WERI-Rb-1 (cell line): ENCODE data around the gene PRG3.

ENCODE experiments used
- DNase-seq: peaks from one replicate; pipeline ENCODE4 v3.0.0-alpha.2; 2020
- H3K27ac ChIP-seq: fragments of 250-450 bp; sonication (Bioruptor Pico); 2 replicates; pipeline ENCODE4 v1.5.1; 2020; ENCODE audit warnings: mild to moderate bottlenecking, moderate library complexity
- H3K27me3 ChIP-seq: fragments of 250-450 bp; sonication (Bioruptor Pico); 2 replicates; pipeline ENCODE4 v1.5.1; 2021; ENCODE audit warnings: mild to moderate bottlenecking, low read depth, moderate library complexity; ENCODE audit not compliant: insufficient read depth, severe bottlenecking
- H3K36me3 ChIP-seq: fragments of 250-450 bp; sonication (Bioruptor Pico); 2 replicates; pipeline ENCODE4 v1.5.1; 2020; ENCODE audit warnings: mild to moderate bottlenecking, moderate library complexity
- H3K4me3 ChIP-seq: 2 replicates; pipeline ENCODE4 v1.5.1; 2011; ENCODE audit warnings: low read depth, mild to moderate bottlenecking, control low read depth, low read length
- H3K9me3 ChIP-seq: fragments of 250-450 bp; sonication (Bioruptor Pico); 2 replicates; pipeline ENCODE4 v1.5.1; 2021; ENCODE audit warnings: mild to moderate bottlenecking, moderate library complexity; ENCODE audit not compliant: severe bottlenecking
- CTCF ChIP-seq: IDR thresholded peaks from 2 replicates; pipeline ENCODE4 v1.5.1; 2011; ENCODE audit warnings: low read depth, mild to moderate bottlenecking, control low read depth, inconsistent platforms, low read length

The PRG3 gene

DNA sequence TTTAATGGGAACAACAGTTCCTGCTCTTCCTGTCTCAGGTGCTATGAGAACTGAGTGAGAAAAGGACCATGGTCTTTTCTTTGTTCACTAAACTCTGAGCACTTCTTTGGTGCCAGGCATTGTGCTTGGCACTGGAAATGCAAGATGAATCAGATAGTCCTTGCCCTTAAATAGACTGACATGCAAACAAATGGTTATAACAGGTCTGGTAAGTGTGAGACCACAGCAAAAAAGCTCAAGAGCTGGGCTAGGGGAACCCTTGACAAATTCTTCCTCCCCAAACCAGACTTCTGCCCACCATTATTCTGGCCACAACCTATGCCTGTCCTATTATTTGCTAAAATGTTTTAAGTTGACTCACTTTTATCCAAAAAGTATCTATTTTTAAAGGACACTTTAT lies 40.9 kb upstream of the PRG3 start:
- Histone ChIP-seq H3K27ac (no peak overlapping the region), H3K4me3 (no peak overlapping the region), H3K27me3 (peaks cover 3% of the 10 kb centered on the region), H3K9me3 (no peaks in the 10 kb centered on the region), H3K36me3 (no peaks in the 10 kb centered on the region)
- no peak for DNase-seq
- TF ChIP-seq CTCF, result no peak

DNA sequence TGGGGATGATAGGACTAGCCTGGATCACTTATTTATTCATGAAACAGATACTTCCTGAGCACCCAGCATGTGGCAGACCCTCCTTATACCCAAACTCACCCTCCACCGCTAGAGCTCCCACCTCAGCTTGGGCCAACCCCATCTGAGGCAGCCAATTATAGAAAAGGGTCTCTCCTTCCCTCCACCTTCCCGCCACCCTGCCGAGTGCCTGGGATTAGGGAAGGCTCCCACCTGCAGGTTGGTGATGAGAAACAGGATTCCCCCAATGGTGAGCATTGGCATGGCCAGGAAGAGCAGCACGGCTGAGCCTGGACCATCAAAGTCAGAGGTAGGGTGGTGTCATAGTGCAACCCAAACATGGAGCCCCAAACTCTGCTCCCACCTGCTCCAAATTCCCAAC lies 40.1 kb upstream of the PRG3 start:
- Histone ChIP-seq H3K27me3 (peaks cover 8% of the 10 kb centered on the region), H3K27ac (no peak overlapping the region), H3K4me3 (no peak overlapping the region), H3K36me3 (no peaks in the 10 kb centered on the region), H3K9me3 (no peaks in the 10 kb centered on the region)
- no peak for DNase-seq
- no peak for TF ChIP-seq CTCF

DNA sequence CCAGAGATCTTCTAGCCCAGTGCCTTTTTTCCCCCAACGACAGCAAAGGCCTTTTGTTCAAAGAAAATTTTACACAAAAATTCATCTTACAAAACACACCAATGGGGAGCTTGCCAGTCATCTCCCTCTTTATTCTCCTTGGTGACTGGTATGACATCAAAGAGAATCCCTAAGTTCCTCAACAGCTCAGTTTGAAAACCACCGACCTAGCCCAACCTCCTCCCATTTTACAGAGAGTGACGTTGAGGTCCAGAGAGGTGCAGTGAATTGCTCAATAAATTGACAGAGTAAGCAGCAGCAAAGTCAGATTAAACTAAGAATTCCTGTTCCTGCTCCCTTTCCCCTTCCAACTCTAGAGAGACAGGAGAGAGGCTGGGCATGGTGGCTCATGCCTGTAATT lies 38.2 kb upstream of the PRG3 start:
- TF ChIP-seq CTCF, result no peak
- no peaks in the 10 kb centered on the region for H3K36me3 ChIP-seq
- no peak for DNase-seq

DNA sequence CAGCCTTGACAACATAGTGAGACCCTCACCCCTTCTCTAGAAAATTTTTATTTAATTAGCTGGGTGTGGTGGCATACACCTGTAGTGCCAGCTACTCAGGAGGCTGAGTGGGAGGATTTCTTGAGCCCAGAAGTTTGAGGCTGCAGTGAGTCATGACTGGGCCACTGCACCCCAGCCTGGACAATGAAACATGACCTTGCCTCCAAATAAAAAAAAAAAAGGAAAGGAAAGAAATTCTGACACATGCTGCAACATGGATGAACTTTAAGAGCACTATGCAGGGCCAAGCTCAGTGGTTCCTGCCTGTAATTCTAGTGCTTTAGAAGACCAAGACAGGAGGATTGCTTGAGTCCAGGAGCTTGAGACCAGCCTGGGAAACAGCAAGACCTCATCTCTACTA lies 37.2 kb upstream of the PRG3 start:
- H3K36me3 ChIP-seq, result no peaks in the 10 kb centered on the region
- peaks cover 32% of the 10 kb centered on the region for H3K27me3 ChIP-seq
- DNase-seq, result no peak
- H3K9me3 ChIP-seq, result no peaks in the 10 kb centered on the region
- H3K4me3 ChIP-seq, result no peak overlapping the region
- no peak overlapping the region for H3K27ac ChIP-seq
- TF ChIP-seq CTCF, result no peak

More for the DNA sequence above, 38.2 kb upstream of the PRG3 start:
- Histone ChIP-seq H3K27ac (no peak overlapping the region), H3K9me3 (no peaks in the 10 kb centered on the region), H3K27me3 (peaks cover 22% of the 10 kb centered on the region), H3K4me3 (no peak overlapping the region)

- Histone ChIP-seq H3K9me3 (no peaks in the 10 kb centered on the region), H3K36me3 (no peaks in the 10 kb centered on the region), H3K27me3 (peaks cover 35% of the 10 kb centered on the region), H3K27ac (no peak overlapping the region), H3K4me3 (no peak overlapping the region)
- TF ChIP-seq CTCF, result no peak
- no peak for DNase-seq
Measured at GRCh38 chr11:57417056-57417455, 36.1 kb upstream of the PRG3 start.

DNA sequence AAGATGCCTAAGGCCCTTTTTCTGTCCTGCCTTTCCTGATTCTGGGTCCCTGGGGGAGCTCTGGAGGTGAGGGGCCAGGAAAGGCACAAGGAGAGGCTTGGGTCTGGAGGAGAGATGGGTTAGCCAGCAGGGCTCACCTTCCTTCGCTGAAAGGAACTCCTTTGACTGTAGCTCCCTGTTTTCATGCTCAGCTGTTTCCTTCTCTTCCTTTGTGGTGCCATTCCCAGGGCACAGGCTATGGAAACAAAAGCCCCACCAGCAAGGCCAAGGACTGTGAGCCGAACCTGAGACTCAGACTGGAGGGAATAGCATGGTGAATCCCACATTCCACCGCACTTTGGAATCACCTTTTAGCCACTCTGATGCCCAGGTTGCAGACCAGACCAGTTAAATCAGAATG lies 35.5 kb upstream of the PRG3 start:
- no peak overlapping the region for H3K4me3 ChIP-seq
- H3K27me3 ChIP-seq, result peaks cover 32% of the 10 kb centered on the region
- no peak overlapping the region for H3K27ac ChIP-seq
- no peaks in the 10 kb centered on the region for H3K36me3 ChIP-seq
- no peak for TF ChIP-seq CTCF
- no peaks in the 10 kb centered on the region for H3K9me3 ChIP-seq
- DNase-seq, result no peak
